Astrocyte (in vitro differentiated cells and primary cell): ENCODE results near the gene EPS8. TPM values are rescaled to one million over a fixed set of nuclear protein-coding genes. Genes with fewer than 3 reads are reported as not detected.

Experiments used
- DNase-seq: peaks from one replicate; pipeline ENCODE4 v3.0.0-alpha.2; 2010; ENCODE audit warnings: low read depth
- FAIRE-seq: peaks from 2 replicates; lab custom pipeline; 2011; peaks lifted over from hg19 to GRCh38; lab: Jason Lieb, UNC
- H2AFZ ChIP-seq: 2 replicates; pipeline ENCODE4 v1.6.0; 2012; ENCODE audit warnings: low read depth, low read length, inconsistent platforms
- H3K27ac ChIP-seq: 2 replicates; pipeline ENCODE4 v1.5.1; 2011; ENCODE audit warnings: low read depth, low read length, inconsistent platforms
- H3K27me3 ChIP-seq: 2 replicates; pipeline ENCODE4 v1.6.0; 2011; ENCODE audit warnings: low read length, inconsistent platforms; ENCODE audit not compliant: insufficient read depth
- H3K36me3 ChIP-seq: 2 replicates; pipeline ENCODE4 v1.5.1; 2011; ENCODE audit warnings: low read length, inconsistent platforms; ENCODE audit not compliant: insufficient read depth
- H3K4me1 ChIP-seq: 2 replicates; pipeline ENCODE4 v1.5.1; 2011; ENCODE audit warnings: low read length, inconsistent platforms; ENCODE audit not compliant: insufficient read depth
- H3K4me2 ChIP-seq: 2 replicates; pipeline ENCODE4 v1.6.0; 2012; ENCODE audit warnings: low read length, inconsistent platforms
- H3K4me3 ChIP-seq: 2 replicates; pipeline ENCODE4 v1.5.1; 2011; ENCODE audit warnings: low read depth, mild to moderate bottlenecking, low read length, inconsistent platforms; ENCODE audit not compliant: insufficient read depth
- H3K79me2 ChIP-seq: 2 replicates; pipeline ENCODE4 v1.6.0; 2012; ENCODE audit warnings: mild to moderate bottlenecking, low read length, inconsistent platforms; ENCODE audit not compliant: insufficient read depth
- H3K9ac ChIP-seq: 2 replicates; pipeline ENCODE4 v1.6.0; 2012; ENCODE audit warnings: mild to moderate bottlenecking, low read length, inconsistent platforms
- H3K9me3 ChIP-seq: 2 replicates; pipeline ENCODE4 v1.5.1; 2012; ENCODE audit warnings: low read depth, mild to moderate bottlenecking, low read length, inconsistent platforms; ENCODE audit not compliant: insufficient read depth
- H4K20me1 ChIP-seq: 2 replicates; pipeline ENCODE4 v1.6.0; 2012; ENCODE audit warnings: low read length, inconsistent platforms; ENCODE audit not compliant: insufficient read depth
- H3K27ac Mint-ChIP-seq: one replicate; pipeline ENCODE4 v1.8.0; 2021; ENCODE audit warnings: mild to moderate bottlenecking, mixed read lengths; ENCODE audit not compliant: unreplicated experiment
- H3K27me3 Mint-ChIP-seq: one replicate; pipeline ENCODE4 v1.8.0; 2021; ENCODE audit warnings: low read depth, mixed read lengths; ENCODE audit not compliant: unreplicated experiment
- H3K36me3 Mint-ChIP-seq: one replicate; pipeline ENCODE4 v1.8.0; 2021; ENCODE audit warnings: low read depth, mixed read lengths; ENCODE audit not compliant: unreplicated experiment
- H3K4me1 Mint-ChIP-seq: one replicate; pipeline ENCODE4 v1.8.0; 2021; ENCODE audit warnings: low read depth, mixed read lengths; ENCODE audit not compliant: unreplicated experiment
- H3K4me3 Mint-ChIP-seq: one replicate; pipeline ENCODE4 v1.8.0; 2021; ENCODE audit warnings: mild to moderate bottlenecking, moderate library complexity, mixed read lengths; ENCODE audit not compliant: unreplicated experiment
- H3K9me3 Mint-ChIP-seq: one replicate; pipeline ENCODE4 v1.8.0; 2021; ENCODE audit warnings: mild to moderate bottlenecking, mixed read lengths; ENCODE audit not compliant: unreplicated experiment
- EZH2 ChIP-seq: IDR thresholded peaks from 2 replicates; pipeline ENCODE4 v1.6.1; 2012; ENCODE audit warnings: mild to moderate bottlenecking, low read length, inconsistent platforms; ENCODE audit not compliant: insufficient read depth
- total RNA-seq: library from RNA; stranded (reverse); gene quantifications from 2 replicates; pipeline ENCODE4 v1.2.1, GENCODE V29; 2021
- TF ChIP-seq, protein P1 (sequence below): IDR thresholded peaks from 2 replicates; pipeline ENCODE4 v1.5.1; 2011; ENCODE audit warnings: low read depth, mild to moderate bottlenecking, inconsistent platforms, low read length, moderate library complexity; ENCODE audit not compliant: insufficient read depth

EPS8 gene
- total RNA-seq, 1 donor from 2014 or later, result 31.8 TPM

DNA sequence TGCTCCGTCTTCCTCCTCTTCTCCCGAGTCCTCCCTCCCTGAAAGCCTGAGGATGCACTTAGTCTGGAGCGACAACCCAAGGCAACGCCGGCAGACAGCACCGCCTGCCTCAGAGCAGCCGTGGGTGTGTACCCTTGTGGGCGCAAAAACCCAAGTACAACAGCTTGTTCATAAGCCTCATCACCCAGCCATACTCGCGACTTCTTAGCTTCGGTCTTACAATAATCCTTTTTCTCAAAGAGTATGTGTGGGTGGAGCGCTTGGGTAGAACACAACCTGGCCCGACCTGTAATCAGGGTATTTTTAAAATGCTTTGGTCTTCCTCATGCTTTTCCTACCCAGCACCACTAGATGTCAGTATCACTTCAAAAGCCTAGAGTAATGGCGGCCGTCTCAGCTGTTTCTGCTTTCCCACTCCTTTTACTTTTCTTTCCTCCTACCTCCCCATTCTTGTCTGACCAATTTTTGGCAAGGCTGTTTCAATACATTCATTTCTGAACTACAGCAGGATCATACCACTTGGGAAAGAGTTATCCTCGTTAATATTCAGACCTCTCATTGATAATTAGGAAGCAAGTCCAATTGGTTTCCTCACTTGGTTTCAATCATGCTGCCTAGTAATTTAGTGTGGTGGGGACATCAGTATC, 198.9 kb downstream of the EPS8 start:
- H2AFZ ChIP-seq, result peak overlapping the region; percentile 81
- FAIRE-seq, result peak; percentile 43

DNA sequence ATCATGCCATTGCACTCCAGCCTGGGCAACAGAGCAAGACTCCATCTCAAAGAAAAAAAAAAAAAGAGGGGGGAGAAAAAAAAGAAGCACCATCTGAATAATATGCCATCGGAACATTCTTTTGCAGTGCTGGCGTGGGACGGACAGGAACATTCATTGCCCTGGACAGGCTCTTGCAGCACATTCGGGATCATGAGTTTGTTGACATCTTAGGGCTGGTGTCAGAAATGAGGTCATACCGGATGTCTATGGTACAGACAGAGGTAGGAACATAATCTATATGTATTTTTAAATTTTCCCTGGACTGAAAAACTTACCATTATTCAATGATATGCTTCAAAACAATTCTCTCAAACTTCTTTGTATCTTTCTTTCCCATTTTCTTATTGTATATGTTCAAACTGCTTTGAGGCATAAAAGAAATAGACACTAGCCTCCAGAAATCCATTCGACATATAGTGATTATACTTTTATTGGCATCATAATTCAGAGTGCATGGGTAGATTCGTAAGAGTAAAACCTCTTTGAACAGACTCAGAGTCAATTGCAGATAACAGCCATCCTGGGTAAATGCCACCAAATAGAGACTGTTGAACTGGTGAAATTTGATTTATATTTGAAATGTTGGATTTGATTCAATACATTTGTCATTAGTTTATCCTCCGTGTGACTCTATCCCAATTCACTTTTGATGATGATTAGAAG, 199.7 kb downstream of the EPS8 start:
- no peak for FAIRE-seq
- H3K4me1 Mint-ChIP-seq, result no peaks in the 10 kb centered on the region
- H3K27me3 Mint-ChIP-seq, result peaks cover 2% of the 10 kb centered on the region

More for the DNA sequence above, 198.9 kb downstream of the EPS8 start:
- peaks cover 2% of the 10 kb centered on the region for H3K4me1 ChIP-seq
- peaks cover 2% of the 10 kb centered on the region for H3K27me3 Mint-ChIP-seq
- H4K20me1 ChIP-seq, result no peaks in the 10 kb centered on the region
- H3K36me3 Mint-ChIP-seq, result no peaks in the 10 kb centered on the region
- TF ChIP-seq, protein P1, sequence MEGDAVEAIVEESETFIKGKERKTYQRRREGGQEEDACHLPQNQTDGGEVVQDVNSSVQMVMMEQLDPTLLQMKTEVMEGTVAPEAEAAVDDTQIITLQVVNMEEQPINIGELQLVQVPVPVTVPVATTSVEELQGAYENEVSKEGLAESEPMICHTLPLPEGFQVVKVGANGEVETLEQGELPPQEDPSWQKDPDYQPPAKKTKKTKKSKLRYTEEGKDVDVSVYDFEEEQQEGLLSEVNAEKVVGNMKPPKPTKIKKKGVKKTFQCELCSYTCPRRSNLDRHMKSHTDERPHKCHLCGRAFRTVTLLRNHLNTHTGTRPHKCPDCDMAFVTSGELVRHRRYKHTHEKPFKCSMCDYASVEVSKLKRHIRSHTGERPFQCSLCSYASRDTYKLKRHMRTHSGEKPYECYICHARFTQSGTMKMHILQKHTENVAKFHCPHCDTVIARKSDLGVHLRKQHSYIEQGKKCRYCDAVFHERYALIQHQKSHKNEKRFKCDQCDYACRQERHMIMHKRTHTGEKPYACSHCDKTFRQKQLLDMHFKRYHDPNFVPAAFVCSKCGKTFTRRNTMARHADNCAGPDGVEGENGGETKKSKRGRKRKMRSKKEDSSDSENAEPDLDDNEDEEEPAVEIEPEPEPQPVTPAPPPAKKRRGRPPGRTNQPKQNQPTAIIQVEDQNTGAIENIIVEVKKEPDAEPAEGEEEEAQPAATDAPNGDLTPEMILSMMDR, result peak; percentile 91
- TF ChIP-seq EZH2, result no peak
- no peaks in the 10 kb centered on the region for H3K79me2 ChIP-seq
- peaks cover 3% of the 10 kb centered on the region for H3K27me3 ChIP-seq
- no peaks in the 10 kb centered on the region for H3K9me3 Mint-ChIP-seq
- peak overlapping the region; percentile 32 for H3K27ac ChIP-seq
- no peaks in the 10 kb centered on the region for H3K36me3 ChIP-seq
- peak overlapping the region; percentile 51 for H3K4me3 ChIP-seq
- H3K27ac Mint-ChIP-seq, result peak overlapping the region; percentile 81
- H3K9me3 ChIP-seq, result no peaks in the 10 kb centered on the region
- H3K9ac ChIP-seq, result peak overlapping the region; percentile 66
- H3K4me3 Mint-ChIP-seq, result no peak overlapping the region
- no peaks in the 10 kb centered on the region for H3K4me1 Mint-ChIP-seq
- peak overlapping the region; percentile 84 for H3K4me2 ChIP-seq
- DNase-seq, result peak; percentile 21

More for the DNA sequence above, 199.7 kb downstream of the EPS8 start:
- Histone ChIP-seq H3K9ac (peak overlapping the region; percentile 66), H3K79me2 (no peaks in the 10 kb centered on the region), H3K27ac (no peak overlapping the region), H3K4me3 (no peak overlapping the region), H4K20me1 (no peaks in the 10 kb centered on the region), H3K4me1 (peaks cover 2% of the 10 kb centered on the region), H3K4me2 (peak overlapping the region; percentile 84), H2AFZ (no peak overlapping the region), H3K36me3 (no peaks in the 10 kb centered on the region), H3K9me3 (no peaks in the 10 kb centered on the region), H3K27me3 (peaks cover 3% of the 10 kb centered on the region)
- no peak for DNase-seq
- TF ChIP-seq EZH2, result no peak
- TF ChIP-seq, protein P1, result no peak
- no peaks in the 10 kb centered on the region for H3K9me3 Mint-ChIP-seq
- no peaks in the 10 kb centered on the region for H3K36me3 Mint-ChIP-seq
- H3K27ac Mint-ChIP-seq, result no peak overlapping the region
- H3K4me3 Mint-ChIP-seq, result peak overlapping the region; percentile 6
